ENCODE measurements around the gene MBD4.

Gene MBD4

DNA sequence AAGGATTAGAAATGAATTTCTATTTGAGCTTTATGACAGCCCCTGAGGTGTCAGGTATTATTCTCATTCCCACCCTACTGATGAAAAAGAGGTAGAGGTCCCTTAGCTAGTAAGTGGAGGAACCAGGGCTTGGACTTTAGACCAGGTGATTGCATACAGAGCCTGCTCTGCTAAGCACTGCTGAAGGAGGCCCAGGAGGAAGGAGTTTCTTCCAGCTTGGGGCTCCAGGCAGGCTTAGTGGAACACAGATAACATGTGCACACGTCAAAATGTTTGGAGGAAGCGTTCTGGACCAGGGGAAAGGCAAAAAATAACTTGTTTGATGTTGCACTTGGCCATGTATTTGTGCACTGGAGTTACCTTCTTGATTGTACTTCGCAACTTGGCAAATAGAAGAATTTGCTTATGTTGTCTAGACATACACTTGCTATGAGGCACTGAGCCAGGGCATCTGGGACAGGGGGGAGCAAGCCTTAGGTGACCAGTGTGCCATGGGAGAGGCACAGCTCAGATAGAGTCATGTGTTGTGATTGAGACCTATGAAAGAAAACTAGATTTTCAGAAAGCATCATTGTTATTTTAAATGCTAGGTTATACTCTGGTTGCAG lies 22.7 kb upstream of the MBD4 start:
- no peak overlapping the region for H3K27ac ChIP-seq (ENCODE audit: low read depth, low read length)
- no peaks in the 10 kb centered on the region for H3K9me3 ChIP-seq (ENCODE audit: insufficient read depth, low read depth, low read length)
- H3K4me3 ChIP-seq (ENCODE audit: low read length): no peak overlapping the region

DNA sequence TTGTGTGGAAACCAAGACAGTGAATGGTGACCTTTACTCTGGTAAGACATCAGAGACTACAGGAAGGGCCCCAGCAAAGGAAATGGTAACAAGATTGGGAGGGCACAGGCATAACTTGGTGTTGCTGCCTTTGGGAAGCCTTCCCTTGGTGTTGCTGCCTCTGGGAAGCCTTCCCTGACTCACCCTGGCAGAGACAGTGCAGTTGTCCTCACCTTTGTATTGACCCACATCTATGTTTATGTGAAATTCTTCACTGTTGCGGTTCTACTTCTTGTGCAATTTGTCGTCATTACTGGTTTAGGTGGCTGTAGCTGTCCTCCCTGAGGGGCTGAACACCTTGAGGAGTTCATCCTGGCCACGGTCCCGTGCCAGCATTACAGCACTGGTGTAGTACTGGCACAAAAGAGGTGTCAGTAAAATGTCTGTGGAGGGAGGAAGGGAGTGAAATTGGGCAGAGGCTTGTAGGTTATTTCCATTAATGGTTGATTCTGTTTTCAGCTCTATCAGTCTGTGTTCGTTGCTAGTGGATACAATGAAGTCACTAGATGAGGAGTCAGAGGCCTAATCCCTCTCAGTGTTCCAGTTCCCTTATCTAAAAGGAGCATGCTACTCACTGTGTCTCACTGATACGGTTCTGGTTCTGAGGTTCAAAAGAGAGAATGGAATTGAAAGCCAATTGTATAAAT lies 21.9 kb upstream of the MBD4 start:
- WGBS: 97% methylated on average over 6 of the region's 6 CpGs
- Histone ChIP-seq H3K36me3 (ENCODE audit: insufficient read depth, low read length) (peaks cover 32% of the 10 kb centered on the region), H3K27me3 (ENCODE audit: insufficient read depth, low read length) (no peaks in the 10 kb centered on the region), H3K9me3 (ENCODE audit: insufficient read depth, low read depth, low read length) (no peaks in the 10 kb centered on the region), H3K4me3 (ENCODE audit: low read length) (no peak overlapping the region), H3K9ac (ENCODE audit: low read depth, low read length) (no peak overlapping the region), H3K4me1 (ENCODE audit: insufficient read depth, low read length) (no peaks in the 10 kb centered on the region), H3K27ac (ENCODE audit: low read depth, low read length) (no peak overlapping the region)

More for the DNA sequence above, 22.7 kb upstream of the MBD4 start:
- Histone ChIP-seq H3K4me1 (ENCODE audit: insufficient read depth, low read length) (no peaks in the 10 kb centered on the region), H3K27me3 (ENCODE audit: insufficient read depth, low read length) (no peaks in the 10 kb centered on the region), H3K36me3 (ENCODE audit: insufficient read depth, low read length) (peaks cover 36% of the 10 kb centered on the region), H3K9ac (ENCODE audit: low read depth, low read length) (no peak overlapping the region)
- 95% methylated on average over 3 of the region's 3 CpGs for WGBS

- peaks cover 34% of the 10 kb centered on the region for H3K36me3 ChIP-seq (ENCODE audit: insufficient read depth, low read length)
- no peak overlapping the region for H3K27ac ChIP-seq (ENCODE audit: low read depth, low read length)
- WGBS: 94% methylated on average over 1 of the region's 1 CpG
- no peak overlapping the region for H3K9ac ChIP-seq (ENCODE audit: low read depth, low read length)
- no peaks in the 10 kb centered on the region for H3K9me3 ChIP-seq (ENCODE audit: insufficient read depth, low read depth, low read length)
- no peaks in the 10 kb centered on the region for H3K4me1 ChIP-seq (ENCODE audit: insufficient read depth, low read length)
- H3K4me3 ChIP-seq (ENCODE audit: low read length): no peak overlapping the region
- H3K27me3 ChIP-seq (ENCODE audit: insufficient read depth, low read length): no peaks in the 10 kb centered on the region
Observed at GRCh38 chr3:129461022-129461421, 21.3 kb upstream of the MBD4 start.

DNA sequence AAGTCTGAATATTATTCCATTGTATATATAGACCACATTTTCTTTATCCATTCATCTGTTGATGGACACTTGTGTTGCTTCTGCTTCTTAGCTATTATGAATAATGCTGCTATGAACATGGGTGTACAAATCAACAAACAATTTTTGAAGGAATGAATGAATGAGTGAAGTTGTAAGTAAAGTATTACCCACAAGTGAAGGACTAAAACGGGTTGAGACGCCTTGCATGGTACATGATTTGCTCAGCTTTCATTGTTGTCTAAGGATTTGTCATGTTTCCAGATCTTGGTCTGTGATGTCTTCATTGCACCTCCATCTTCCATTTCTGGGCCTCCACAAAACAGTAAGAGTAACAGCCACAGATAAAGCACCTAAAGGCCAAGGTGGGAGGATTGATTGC lies 20.8 kb upstream of the MBD4 start:
- Histone ChIP-seq H3K27me3 (ENCODE audit: insufficient read depth, low read length) (no peaks in the 10 kb centered on the region), H3K36me3 (ENCODE audit: insufficient read depth, low read length) (peaks cover 38% of the 10 kb centered on the region), H3K9me3 (ENCODE audit: insufficient read depth, low read depth, low read length) (no peaks in the 10 kb centered on the region), H3K4me3 (ENCODE audit: low read length) (no peak overlapping the region), H3K4me1 (ENCODE audit: insufficient read depth, low read length) (no peaks in the 10 kb centered on the region), H3K9ac (ENCODE audit: low read depth, low read length) (no peak overlapping the region), H3K27ac (ENCODE audit: low read depth, low read length) (no peak overlapping the region)
- 84% methylated on average over 2 of the region's 2 CpGs for WGBS

DNA sequence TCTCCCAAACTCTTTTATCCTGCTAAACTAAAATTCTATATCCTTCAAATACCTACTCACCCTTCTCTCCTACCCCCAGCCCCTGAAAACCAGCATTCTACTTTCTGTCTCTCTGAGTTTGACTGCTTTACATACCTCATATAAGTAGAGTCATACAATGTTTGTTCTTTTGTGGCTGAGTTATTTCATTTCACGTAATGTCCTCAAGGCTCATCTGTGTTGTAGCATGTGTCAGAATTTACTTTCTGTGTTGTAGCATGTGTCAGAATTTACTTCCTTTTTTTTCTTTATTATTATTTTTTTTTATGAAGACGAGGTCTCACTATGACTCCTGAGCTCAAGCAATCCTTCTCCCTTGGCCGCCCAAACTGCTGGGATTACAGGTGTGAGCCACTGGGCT lies 20.4 kb upstream of the MBD4 start:
- WGBS: 100% methylated on average over 1 of the region's 3 CpGs
- H3K4me3 ChIP-seq (ENCODE audit: low read length): no peak overlapping the region
- H3K9me3 ChIP-seq (ENCODE audit: insufficient read depth, low read depth, low read length): no peaks in the 10 kb centered on the region
- no peaks in the 10 kb centered on the region for H3K4me1 ChIP-seq (ENCODE audit: insufficient read depth, low read length)
- H3K36me3 ChIP-seq (ENCODE audit: insufficient read depth, low read length): peaks cover 40% of the 10 kb centered on the region
- H3K9ac ChIP-seq (ENCODE audit: low read depth, low read length): no peak overlapping the region
- no peaks in the 10 kb centered on the region for H3K27me3 ChIP-seq (ENCODE audit: insufficient read depth, low read length)
- no peak overlapping the region for H3K27ac ChIP-seq (ENCODE audit: low read depth, low read length)

GRCh38 chr3:129453732-129454131 lies 14.0 kb upstream of the MBD4 start:
- WGBS: no CpG with 5 or more reads among the region's 1 CpG
- Histone ChIP-seq H3K4me1 (ENCODE audit: insufficient read depth, low read length) (peaks cover 18% of the 10 kb centered on the region), H3K27ac (ENCODE audit: low read depth, low read length) (no peak overlapping the region), H3K4me3 (ENCODE audit: low read length) (no peak overlapping the region), H3K36me3 (ENCODE audit: insufficient read depth, low read length) (peaks cover 39% of the 10 kb centered on the region), H3K9ac (ENCODE audit: low read depth, low read length) (no peak overlapping the region), H3K9me3 (ENCODE audit: insufficient read depth, low read depth, low read length) (no peaks in the 10 kb centered on the region), H3K27me3 (ENCODE audit: insufficient read depth, low read length) (no peaks in the 10 kb centered on the region)

DNA sequence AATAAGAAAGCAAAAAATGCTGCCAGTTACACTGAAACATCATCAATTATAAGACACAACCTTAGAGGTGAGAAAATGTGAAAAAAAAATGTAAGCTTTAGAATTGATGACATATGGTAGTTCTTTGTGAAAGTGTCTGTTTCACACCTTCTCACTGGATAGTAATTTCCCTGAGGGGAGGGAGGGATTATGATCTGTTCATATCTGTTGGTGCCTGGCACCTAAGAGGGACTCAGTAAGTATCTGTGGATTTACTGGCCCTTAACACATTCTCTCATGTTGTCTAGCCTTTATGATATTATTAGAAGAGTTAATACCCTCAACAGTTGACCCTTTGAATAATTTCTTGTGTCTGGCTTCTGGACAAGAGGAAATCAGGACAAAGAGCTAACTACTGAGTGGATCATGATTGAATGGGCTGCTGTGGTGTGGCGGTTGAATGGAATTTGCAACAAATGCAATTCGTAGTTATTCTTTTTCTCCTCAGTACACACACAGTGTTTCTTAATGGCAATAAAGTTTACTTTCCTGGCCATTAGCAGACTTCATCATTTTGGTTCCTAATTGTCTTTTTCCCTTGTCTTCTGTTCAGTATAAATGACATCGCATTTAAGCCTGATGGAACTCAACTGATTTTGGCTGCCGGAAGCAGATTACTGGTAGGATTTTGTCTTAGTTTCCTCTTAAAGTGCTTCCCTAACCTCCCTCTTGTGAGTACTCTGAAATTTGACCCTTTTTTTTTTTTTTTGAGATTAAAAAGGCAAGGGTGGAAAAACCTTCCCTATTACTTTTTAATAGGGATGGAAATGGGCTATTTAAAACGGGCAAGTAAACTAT lies 9.7 kb upstream of the MBD4 start:
- H3K27ac ChIP-seq (ENCODE audit: low read depth, low read length): no peak overlapping the region; the same call in 1 of the 2 replicates
- peaks cover 22% of the 10 kb centered on the region for H3K36me3 ChIP-seq (ENCODE audit: insufficient read depth, low read length)

DNA sequence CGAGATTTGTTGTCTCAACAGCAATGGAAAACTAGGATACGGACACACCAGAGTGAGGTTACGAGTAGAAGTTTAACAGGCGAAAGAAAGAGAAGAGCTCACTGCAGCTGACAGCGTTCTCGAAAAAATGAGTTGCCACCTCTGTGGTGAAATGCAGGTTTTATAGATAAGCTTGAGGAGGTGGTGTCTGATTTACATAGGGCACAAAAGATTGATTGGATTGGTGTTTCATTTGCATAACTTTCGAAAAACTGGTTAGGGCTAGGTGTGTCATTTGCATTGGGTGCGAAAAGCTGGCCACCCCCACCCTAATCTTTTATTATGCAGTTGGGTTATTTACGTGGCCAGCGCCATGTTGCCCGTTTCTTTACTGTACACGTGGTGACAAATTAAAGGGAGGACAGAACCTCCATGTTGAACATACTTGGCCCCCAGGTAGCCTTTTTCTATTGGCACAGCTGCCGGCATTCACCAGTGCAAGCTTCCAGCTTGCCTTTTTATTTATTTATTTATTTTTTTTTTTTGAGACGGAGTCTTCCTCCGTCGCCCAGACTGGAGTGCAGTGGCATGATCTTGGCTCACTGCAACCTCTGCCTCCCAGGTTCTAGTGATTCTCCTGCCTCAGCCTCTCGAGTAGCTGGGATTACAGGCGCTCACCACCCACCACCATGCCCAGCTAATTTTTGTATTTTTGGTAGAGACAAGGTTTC lies 8.6 kb upstream of the MBD4 start:
- Histone ChIP-seq H3K9ac (ENCODE audit: low read depth, low read length) (peak overlapping the region; percentile 63), H3K27ac (ENCODE audit: low read depth, low read length) (peak overlapping the region; percentile 47; the same call in 1 of the 2 replicates), H3K9me3 (ENCODE audit: insufficient read depth, low read depth, low read length) (no peaks in the 10 kb centered on the region), H3K4me3 (ENCODE audit: low read length) (peak overlapping the region; percentile 29; the same call in 1 of the 2 replicates), H3K4me1 (ENCODE audit: insufficient read depth, low read length) (peaks cover 34% of the 10 kb centered on the region), H3K36me3 (ENCODE audit: insufficient read depth, low read length) (peaks cover 11% of the 10 kb centered on the region), H3K27me3 (ENCODE audit: insufficient read depth, low read length) (no peaks in the 10 kb centered on the region)
- 53% methylated on average over 17 of the region's 18 CpGs for WGBS

More for the DNA sequence above, 9.7 kb upstream of the MBD4 start:
- H3K9me3 ChIP-seq (ENCODE audit: insufficient read depth, low read depth, low read length): no peaks in the 10 kb centered on the region
- H3K9ac ChIP-seq (ENCODE audit: low read depth, low read length): peak overlapping the region; percentile 7; the same call in 1 of the 2 replicates
- WGBS: 78% methylated on average over 5 of the region's 5 CpGs
- H3K4me1 ChIP-seq (ENCODE audit: insufficient read depth, low read length): peaks cover 34% of the 10 kb centered on the region
- H3K4me3 ChIP-seq (ENCODE audit: low read length): no peak overlapping the region
- H3K27me3 ChIP-seq (ENCODE audit: insufficient read depth, low read length): no peaks in the 10 kb centered on the region

DNA sequence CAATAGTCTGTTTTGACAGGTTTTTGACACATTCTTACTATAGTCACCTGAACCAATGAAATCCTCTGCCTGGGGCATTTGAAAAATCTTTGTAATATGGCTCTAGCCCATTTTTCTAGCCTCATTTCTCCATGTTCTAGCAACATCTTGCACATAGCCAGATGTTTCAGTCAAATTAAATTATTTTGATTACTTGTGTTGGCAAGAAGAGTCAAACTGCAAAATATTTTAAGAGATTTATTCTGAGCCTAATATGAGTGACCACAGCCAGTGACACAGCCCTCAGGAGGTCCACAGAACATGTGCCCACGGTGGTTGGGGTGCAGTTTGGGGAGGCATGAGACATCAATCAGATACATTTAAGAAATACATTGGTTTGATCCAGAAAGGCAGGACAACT lies 7.2 kb upstream of the MBD4 start:
- H3K4me1 ChIP-seq (ENCODE audit: insufficient read depth, low read length): peaks cover 42% of the 10 kb centered on the region
- no peaks in the 10 kb centered on the region for H3K9me3 ChIP-seq (ENCODE audit: insufficient read depth, low read depth, low read length)
- WGBS: 100% methylated on average over 1 of the region's 1 CpG
- peak overlapping the region; percentile 11; the same call in 1 of the 2 replicates for H3K27ac ChIP-seq (ENCODE audit: low read depth, low read length)
- peaks cover 4% of the 10 kb centered on the region for H3K36me3 ChIP-seq (ENCODE audit: insufficient read depth, low read length)
- no peaks in the 10 kb centered on the region for H3K27me3 ChIP-seq (ENCODE audit: insufficient read depth, low read length)
- H3K4me3 ChIP-seq (ENCODE audit: low read length): no peak overlapping the region
- H3K9ac ChIP-seq (ENCODE audit: low read depth, low read length): no peak overlapping the region

GRCh38 chr3:129445471-129445870 lies 5.7 kb upstream of the MBD4 start:
- H3K4me1 ChIP-seq (ENCODE audit: insufficient read depth, low read length): peaks cover 53% of the 10 kb centered on the region
- 99% methylated on average over 3 of the region's 3 CpGs for WGBS
- no peak overlapping the region for H3K4me3 ChIP-seq (ENCODE audit: low read length)
- H3K27ac ChIP-seq (ENCODE audit: low read depth, low read length): no peak overlapping the region
- no peak overlapping the region for H3K9ac ChIP-seq (ENCODE audit: low read depth, low read length)
- no peaks in the 10 kb centered on the region for H3K27me3 ChIP-seq (ENCODE audit: insufficient read depth, low read length)
- H3K9me3 ChIP-seq (ENCODE audit: insufficient read depth, low read depth, low read length): no peaks in the 10 kb centered on the region
- no peaks in the 10 kb centered on the region for H3K36me3 ChIP-seq (ENCODE audit: insufficient read depth, low read length)

- peaks cover 4% of the 10 kb centered on the region for H3K36me3 ChIP-seq (ENCODE audit: insufficient read depth, low read length)
- no peak overlapping the region for H3K4me3 ChIP-seq (ENCODE audit: low read length)
- H3K27me3 ChIP-seq (ENCODE audit: insufficient read depth, low read length): no peaks in the 10 kb centered on the region
- no peaks in the 10 kb centered on the region for H3K9me3 ChIP-seq (ENCODE audit: insufficient read depth, low read depth, low read length)
- H3K9ac ChIP-seq (ENCODE audit: low read depth, low read length): no peak overlapping the region
- H3K27ac ChIP-seq (ENCODE audit: low read depth, low read length): no peak overlapping the region
- H3K4me1 ChIP-seq (ENCODE audit: insufficient read depth, low read length): peaks cover 35% of the 10 kb centered on the region
Observed at GRCh38 chr3:129442947-129443346, 3.2 kb upstream of the MBD4 start.

Measured in HUES64 (cell line).